ENCODE data around the gene COMMD2. TPM values are rescaled to one million over a fixed set of nuclear protein-coding genes. Genes with fewer than 3 reads are reported as not detected.
A peak's percentile ranks its signal among the peaks of the same experiment; 100 is the strongest.

The COMMD2 gene
- total RNA-seq, 1 experiment from 2014 or later = 64.9 TPM

DNA sequence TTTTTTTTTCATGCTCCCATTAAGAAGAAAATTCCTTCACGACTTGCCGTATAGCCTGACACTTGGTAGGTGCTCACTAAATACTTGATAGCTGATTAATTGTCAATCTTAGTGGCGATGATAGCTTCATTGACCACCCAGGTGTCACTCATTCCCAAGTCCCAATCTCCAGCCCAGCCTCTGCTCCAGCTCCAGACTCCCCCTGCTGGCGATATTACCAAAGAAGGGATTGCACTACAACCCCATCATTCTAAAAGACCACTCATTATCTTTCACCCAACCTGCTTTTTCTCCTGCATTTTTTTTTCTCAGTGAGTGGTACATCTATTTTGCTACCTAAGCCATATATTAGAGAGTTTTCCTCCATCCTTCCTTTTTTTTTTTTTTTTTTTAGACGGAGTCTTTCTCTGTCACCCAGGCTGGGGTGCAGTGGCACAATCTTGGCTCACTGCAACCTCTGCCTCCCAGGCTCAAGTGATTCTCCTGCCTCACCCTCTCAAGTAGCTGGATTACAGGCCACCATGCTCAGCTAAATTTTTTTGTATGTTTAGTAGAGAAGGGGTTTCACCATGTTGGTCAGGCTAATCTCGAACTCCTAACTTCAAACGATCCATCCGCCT is 19.5 kb upstream of the COMMD2 start:
- no peaks in the 10 kb centered on the region for H3K9me3 ChIP-seq (ENCODE audit: control insufficient read depth, low read depth, low read length)
- WGBS (ENCODE audit: extremely low coverage, insufficient read length, low lambda C conversion rate) = no CpG with 5 or more reads among the region's 8 CpGs
- no peak overlapping the region for H2BK12ac ChIP-seq (ENCODE audit: insufficient read length, low read depth, low read length)
- no peaks in the 10 kb centered on the region; the same call in 1 of the 2 replicates for H3K4me1 ChIP-seq (ENCODE audit: insufficient read depth, low read length)
- no peaks in the 10 kb centered on the region for H3K79me1 ChIP-seq (ENCODE audit: insufficient read depth, low read depth, low read length, poor library complexity, severe bottlenecking)
- no peak overlapping the region for H3K4me2 ChIP-seq (ENCODE audit: insufficient read depth, insufficient read length, low read length)
- no peaks in the 10 kb centered on the region for H3K9me3 Mint-ChIP-seq
- no peaks in the 10 kb centered on the region for H3K23me2 ChIP-seq (ENCODE audit: insufficient read length, low read depth, low read length, poor library complexity, severe bottlenecking)
- H2BK20ac ChIP-seq (ENCODE audit: low read depth, low read length, poor library complexity, severe bottlenecking) = no peak overlapping the region
- no peak overlapping the region for H2AFZ ChIP-seq (ENCODE audit: low read length)
- no peak overlapping the region for H3K4ac ChIP-seq (ENCODE audit: low read depth, low read length)
- H3T11ph ChIP-seq (ENCODE audit: low read length) = no peak overlapping the region
- no peak overlapping the region for H2BK120ac ChIP-seq (ENCODE audit: low read depth, low read length, poor library complexity, severe bottlenecking)
- peaks cover 5 to 16% of the 10 kb centered on the region in 2 experiments for H3K4me1 Mint-ChIP-seq
- H4K91ac ChIP-seq (ENCODE audit: insufficient read length, low read depth, low read length) = no peak overlapping the region
- no peak overlapping the region for H4K5ac ChIP-seq (ENCODE audit: insufficient read length, low read depth, low read length)
- no peak overlapping the region for H3K27ac Mint-ChIP-seq
- no peak overlapping the region for H2BK15ac ChIP-seq (ENCODE audit: low read depth, low read length)
- H2BK5ac ChIP-seq (ENCODE audit: insufficient read length, low read length) = no peak overlapping the region
- no peak overlapping the region for H2AK5ac ChIP-seq (ENCODE audit: insufficient read length, low read length)
- no peak overlapping the region for H3K18ac ChIP-seq (ENCODE audit: insufficient read length, low read depth, low read length)
- H3K14ac ChIP-seq (ENCODE audit: insufficient read depth, low read length) = no peak overlapping the region
- no peaks in the 10 kb centered on the region for H3K27me3 ChIP-seq (ENCODE audit: insufficient read depth, low read length)
- peak; percentile 64 for DNase-seq
- H3K79me2 ChIP-seq (ENCODE audit: insufficient read depth, low read length) = no peaks in the 10 kb centered on the region
- no peaks in the 10 kb centered on the region for H4K20me1 ChIP-seq (ENCODE audit: control insufficient read depth, insufficient read depth, insufficient read length)
- no peak overlapping the region for H3K56ac ChIP-seq (ENCODE audit: insufficient read length, low read depth, low read length)
- no peak overlapping the region for H3K23ac ChIP-seq (ENCODE audit: insufficient read length, low read depth, low read length)
- H3K9ac ChIP-seq (ENCODE audit: extremely low read depth, insufficient read length, low read length) = no peak overlapping the region
- H3K27me3 Mint-ChIP-seq (ENCODE audit: low read depth) = no peaks in the 10 kb centered on the region
- H3K36me3 Mint-ChIP-seq (ENCODE audit: insufficient read depth in 1 of 3, low read depth in 3 of 3) = no peaks in the 10 kb centered on the region
- TF ChIP-seq CTCF (conservative IDR thresholded peaks at IDR 0.05) = peak; percentile 85
- no peak overlapping the region for H4K8ac ChIP-seq (replicated peaks; ENCODE audit: insufficient read length, low read depth, low read length)
- no peak overlapping the region; a peak in 1 of 5 replicates for H3K4me3 Mint-ChIP-seq
- no peak overlapping the region for H3K27ac ChIP-seq (ENCODE audit: insufficient read length, low read depth, low read length)
